Heart left ventricle (tissue), 13 donors: ENCODE data around the gene PTPRN2.

Experiments used
- CTCF ChIP-seq, 12 donors: fragments of 200-600 bp; sonication (generic) in 4 of 12; IDR thresholded peaks; one replicate each; pipeline versions ENCODE4 v1.5.0 to v1.8.0; 2018 to 2022; ENCODE audit warnings: antibody characterized with exemption in 12 of 12, mild to moderate bottlenecking in 5 of 12
- POLR2A ChIP-seq, 2 donors: fragments of 450-650 bp; IDR thresholded peaks; one replicate each; pipeline ENCODE4 v1.6.1; 2017; ENCODE audit warnings: antibody characterized with exemption in 2 of 2, mild to moderate bottlenecking in 2 of 2, moderate library complexity in 2 of 2
- donor health status: ischemic (EF 13 %, LVEDD 7.1; RV severe dilation, severe dysfunction).
- donor health status: DM: no; HTN: yes; CAD: no.
- donor health status: DM: no; HTN: no; CAD: no.
- donor health status: ischemic (EF 25% LVEDD 6.9; RV normal size, moderate dysfunction).
- donor health status: ischemic (EF 25% LVEDD 5.7; RV mildly dilated, moderate dysfunction).
- donor health status: ischemic (EF 35%, LVEDD 5.7; RV mildly dilated, moderate dysfunction).
- donor health status: nonischemic (EF 11% LVEDD 7.7; RV severe dilation, severe dysfunction).
- donor health status: DM: yes; HTN: yes; CAD: no.
- donor health status: PGD.
- donor health status: ischemic (EF 29% LVEDD 5.4; RV normal size, mild dysfunction).
- donor health status: nonischemic (EF 23%, LVEDD 6.1; RV moderate dilation, normal function).

- TF ChIP-seq CTCF (IDR thresholded peaks at IDR 0.05) (no peak), POLR2A (IDR thresholded peaks at IDR 0.05) (no peak)
Measured at GRCh38 chr7:157613575-157614322, 973.9 kb downstream of the PTPRN2 start.
